Measurements from ENCODE around the gene HSF4.
"Not testable (repeated sequence)": the region's sequence is repeated elsewhere in the genome, so short reads cannot be mapped to it uniquely, and the experiment has no call there.

Gene HSF4, protein sequence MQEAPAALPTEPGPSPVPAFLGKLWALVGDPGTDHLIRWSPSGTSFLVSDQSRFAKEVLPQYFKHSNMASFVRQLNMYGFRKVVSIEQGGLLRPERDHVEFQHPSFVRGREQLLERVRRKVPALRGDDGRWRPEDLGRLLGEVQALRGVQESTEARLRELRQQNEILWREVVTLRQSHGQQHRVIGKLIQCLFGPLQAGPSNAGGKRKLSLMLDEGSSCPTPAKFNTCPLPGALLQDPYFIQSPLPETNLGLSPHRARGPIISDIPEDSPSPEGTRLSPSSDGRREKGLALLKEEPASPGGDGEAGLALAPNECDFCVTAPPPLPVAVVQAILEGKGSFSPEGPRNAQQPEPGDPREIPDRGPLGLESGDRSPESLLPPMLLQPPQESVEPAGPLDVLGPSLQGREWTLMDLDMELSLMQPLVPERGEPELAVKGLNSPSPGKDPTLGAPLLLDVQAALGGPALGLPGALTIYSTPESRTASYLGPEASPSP

DNA sequence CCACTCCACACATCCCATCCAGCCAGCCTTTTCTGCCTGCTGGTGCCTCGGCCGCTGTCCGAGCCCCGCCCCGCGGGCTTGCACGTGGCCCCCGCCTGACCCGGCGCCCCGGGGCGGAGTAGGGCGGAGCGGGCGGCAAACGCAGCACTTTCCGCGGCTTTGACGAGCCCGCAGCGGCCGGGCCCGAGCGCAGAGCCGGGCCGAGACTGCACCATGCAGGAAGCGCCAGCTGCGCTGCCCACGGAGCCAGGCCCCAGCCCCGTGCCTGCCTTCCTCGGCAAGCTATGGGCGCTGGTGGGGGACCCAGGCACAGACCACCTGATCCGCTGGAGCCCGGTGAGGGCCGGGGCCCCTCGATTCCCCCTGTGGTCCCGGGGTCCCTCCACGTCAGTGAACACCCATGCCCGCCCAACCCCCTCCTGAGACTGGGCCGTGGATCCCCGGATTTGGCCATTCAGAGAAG is at the start of gene HSF4:
Gene HSF4 (plus strand): TSS at position 147 of the 463 bp plus-strand sequence. CDS start 67 bp downstream, at position 214.
- DNase-seq (ENCODE audit: low read depth), result no peak

DNA sequence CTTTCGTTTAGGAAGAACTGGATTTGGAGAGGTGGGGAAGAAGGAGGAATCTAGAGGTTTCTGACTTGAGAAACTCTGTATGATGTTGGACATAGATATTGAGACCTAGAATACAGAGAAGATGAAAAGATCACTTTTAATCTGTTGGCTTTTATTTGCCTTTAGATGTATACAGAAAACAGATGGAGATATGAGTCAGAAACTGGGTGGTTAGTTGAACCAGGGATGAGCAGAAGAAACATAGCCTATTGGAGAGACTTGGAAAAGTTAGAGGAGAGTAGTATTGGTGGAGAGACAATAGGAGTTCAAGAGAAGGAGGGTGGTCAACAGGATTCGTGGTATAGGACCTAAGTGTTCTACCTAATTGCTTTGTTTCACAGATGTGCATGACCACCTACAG is 49.8 kb upstream of the HSF4 start:
- no peak for DNase-seq (ENCODE audit: low read depth)

DNA sequence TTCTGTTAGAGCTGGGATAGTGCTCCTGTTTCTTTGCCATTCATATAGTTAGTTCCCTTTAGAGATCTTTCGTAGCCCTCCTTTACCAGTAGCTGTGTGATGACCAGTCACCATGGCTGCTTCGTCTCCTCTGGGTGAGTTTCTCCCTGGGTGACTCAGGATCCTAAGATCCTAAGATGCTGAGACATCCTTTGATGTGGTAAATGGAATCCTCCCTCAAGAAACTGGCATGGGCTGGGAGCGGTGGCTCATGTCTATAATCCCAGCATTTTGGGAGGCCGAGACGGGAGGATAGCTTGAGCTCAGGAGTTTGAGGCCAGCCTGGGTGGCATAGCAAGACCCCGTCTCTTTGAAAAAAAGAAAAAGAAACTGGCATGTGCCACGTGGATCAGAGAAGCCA is 48.9 kb upstream of the HSF4 start:
- DNase-seq (ENCODE audit: low read depth), result no peak

DNA sequence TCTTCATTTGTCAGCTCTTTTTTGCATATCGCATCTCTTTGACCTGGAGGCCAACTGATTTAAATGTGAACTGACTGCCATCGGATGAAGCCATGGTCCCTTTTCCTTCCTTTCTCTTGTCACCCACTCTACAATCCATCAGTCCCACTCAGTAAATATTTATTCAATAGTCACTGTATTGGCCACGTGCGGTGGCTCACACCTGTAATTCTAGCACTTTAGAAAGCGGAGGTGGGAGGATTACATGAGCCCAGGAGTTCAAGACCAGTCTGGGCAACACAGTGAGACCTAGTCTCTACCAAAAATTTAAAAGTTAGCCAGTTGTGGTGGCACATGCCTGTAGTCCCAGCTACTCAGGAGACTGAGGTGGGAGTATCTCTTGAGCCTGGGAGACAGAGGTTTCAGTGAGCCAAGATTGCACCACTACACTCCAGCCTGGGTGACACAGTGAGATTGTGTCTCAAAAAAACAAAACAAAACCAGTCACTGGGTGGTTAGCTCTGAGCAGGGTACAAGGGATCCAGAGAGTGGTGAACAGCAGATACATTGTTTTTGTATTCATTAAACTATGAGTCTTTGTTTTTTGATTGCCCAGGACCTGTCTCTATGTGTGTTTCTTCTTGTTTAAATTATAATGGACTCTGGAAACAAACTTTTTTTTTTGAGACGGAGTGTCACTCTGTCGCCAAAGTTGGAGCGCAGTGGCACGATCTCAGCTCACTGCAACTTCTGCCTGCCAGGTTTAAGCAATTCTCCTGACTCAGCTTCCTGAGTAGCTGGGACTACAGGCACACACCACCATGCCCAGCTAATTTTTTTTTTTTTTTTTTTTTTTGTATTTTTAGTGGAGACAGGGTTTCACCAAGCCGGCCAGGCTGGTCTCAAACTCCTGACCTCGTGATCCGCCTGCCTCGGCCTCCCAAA is 47.9 kb upstream of the HSF4 start:
- no peak for DNase-seq (ENCODE audit: low read depth)

DNA sequence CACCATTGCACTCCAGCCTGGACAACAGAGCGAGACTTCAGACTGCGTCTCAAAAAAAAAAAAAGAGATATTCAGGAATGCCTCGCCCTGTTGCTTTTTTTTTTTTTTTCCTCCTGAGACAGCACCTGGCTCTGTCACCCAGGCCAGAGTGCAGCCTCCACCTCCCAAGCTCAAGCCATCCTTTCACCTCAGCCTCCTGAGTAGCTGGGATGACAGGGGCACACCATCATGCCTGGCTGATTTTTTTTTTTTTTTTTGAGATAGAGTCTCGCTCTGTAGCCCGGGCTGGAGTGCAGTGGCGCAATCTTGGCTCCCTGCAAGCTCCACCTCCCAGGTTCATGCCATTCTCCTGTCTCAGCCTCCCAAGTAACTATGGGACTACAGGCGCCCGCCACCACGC is 46.8 kb upstream of the HSF4 start:
- no peak for DNase-seq (ENCODE audit: low read depth)

DNA sequence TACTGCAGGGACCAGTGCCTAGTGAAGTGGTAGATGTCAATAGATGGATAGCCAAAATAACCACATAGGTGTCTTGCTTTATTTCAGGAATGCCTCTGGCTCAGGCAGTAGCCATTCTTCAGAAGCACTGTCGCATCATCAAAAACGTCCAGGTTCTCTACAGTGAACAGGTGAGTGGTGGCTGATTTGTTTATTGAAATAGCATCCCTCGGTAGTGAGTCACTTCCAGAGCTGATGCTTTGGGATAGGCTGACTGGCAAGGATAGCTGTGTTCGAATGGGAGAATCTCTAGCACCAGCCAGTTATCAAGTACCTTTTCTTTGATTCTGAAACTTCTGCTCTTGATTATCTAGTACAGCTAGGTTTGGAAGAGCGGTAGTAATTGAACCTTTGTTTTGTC is 44.5 kb upstream of the HSF4 start:
- DNase-seq (ENCODE audit: low read depth), result no peak

DNA sequence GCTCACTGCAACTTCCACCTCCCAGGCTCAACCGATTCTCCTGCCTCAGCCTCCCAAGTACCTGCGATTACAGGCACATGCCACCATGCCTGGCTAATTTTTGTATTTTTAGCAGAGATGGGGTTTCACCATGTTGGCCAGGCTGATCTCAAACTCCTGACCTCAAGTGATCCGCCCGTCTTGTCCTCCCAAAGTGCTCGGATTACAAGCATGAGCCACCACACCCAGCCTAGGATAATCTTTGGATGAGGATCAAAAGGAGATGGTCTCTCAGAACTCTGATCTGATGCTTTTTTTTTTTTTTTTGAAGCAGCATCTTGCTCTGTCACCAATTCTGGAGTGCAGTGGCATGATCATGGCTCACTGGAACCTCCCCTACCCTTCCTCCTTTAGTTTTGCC is 41.7 kb upstream of the HSF4 start:
- not testable (repeated sequence) for DNase-seq (ENCODE audit: low read depth)

DNA sequence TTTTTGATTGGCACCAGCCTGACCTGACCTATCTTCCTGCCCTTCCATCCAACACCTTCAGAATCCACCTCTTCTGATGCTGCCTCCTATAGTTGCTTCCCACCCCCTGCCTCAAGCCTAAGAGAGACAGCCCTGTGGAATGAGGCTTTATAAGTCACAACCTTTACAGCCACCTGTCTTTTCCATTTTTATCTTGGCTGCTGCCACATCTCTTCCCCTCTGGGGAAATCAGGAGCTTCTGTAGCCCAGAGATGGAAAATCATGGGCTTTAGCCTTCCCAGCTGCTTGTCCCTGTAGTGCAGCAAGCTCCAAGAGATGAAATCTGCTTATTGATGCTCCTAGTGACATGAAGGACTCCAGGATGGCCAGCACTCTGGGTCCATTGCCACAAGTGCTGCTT is 36.1 kb upstream of the HSF4 start:
- no peak for DNase-seq (ENCODE audit: low read depth)

DNA sequence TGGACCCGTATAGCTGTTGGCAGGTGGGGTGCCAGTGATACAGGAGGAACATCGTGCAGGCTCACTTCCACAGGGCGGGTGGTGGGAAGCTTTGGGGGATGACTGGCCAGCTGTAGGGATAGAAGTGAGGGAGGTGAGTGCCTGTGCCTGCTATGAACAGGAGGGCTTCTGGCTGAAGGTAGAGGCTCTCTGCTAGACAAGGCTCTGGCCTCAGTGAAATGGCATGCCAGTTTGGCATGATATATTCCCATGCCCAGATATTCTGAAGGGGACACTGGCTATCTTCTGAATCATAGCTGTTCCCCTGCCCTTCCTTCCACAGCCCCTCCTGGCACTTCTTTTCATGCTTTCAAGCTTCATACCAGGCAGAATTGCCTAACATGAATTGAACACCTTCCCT is 35.7 kb upstream of the HSF4 start:
- no peak for DNase-seq (ENCODE audit: low read depth)

DNA sequence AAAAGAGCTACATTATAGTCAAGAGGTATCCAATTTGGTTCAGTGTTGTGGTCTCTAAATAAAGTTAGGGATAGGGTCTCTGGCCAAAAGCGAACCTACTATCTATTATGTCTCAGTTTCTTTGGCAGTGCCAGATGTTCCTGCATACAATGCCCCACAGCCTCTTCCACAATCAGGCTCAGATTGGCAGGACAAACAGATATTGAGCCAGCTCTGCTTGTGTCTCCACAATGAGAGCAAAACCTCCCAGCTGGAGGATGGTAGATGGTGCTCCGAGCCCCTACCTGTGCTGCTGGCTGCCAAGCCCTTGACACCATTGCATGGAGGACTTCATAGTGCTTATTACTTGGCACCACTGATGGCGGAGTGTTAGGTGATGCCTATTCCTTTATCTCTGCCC is 35.1 kb upstream of the HSF4 start:
- no peak for DNase-seq (ENCODE audit: low read depth)

DNA sequence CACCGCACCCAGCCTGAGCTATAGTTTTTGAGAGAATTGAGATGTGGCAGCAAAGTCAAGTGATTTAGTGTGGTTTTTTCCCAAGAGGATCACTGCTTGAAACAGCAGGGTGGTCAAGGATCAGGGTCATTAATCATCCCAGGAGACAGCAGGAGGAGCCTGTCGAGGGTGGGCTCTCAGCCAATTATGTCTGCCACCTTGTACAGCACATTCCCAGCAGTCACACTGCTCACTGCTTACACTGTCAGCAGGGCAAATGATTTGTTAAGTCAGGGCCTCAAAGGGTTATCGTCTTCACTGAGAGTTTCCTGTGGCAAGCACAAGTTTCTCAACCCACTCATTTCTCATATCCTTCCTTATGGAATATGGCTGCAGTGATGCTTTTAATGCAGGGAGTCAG is 26.9 kb upstream of the HSF4 start:
- no peak for DNase-seq (ENCODE audit: low read depth)

DNA sequence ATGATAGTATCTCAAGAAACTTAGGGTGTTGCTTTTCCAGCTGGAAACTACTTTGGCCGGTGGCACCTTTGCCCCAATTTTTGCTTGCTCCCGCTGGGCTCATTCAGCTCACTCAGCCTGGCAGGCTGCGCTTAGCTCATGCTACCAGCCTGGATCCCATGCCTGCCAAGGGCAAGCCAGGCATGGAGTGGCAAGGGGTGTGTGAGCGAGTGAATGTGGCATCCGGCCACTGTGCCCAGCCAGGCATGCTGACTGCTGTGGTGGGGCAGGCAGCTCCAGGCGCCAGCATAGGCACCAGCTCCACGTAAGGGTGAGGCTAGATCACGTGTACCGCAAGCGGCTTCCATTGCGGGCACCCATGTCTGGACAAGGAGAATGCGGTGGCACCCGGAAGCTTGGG is 23.2 kb upstream of the HSF4 start:
- no peak for DNase-seq (ENCODE audit: low read depth)

DNA sequence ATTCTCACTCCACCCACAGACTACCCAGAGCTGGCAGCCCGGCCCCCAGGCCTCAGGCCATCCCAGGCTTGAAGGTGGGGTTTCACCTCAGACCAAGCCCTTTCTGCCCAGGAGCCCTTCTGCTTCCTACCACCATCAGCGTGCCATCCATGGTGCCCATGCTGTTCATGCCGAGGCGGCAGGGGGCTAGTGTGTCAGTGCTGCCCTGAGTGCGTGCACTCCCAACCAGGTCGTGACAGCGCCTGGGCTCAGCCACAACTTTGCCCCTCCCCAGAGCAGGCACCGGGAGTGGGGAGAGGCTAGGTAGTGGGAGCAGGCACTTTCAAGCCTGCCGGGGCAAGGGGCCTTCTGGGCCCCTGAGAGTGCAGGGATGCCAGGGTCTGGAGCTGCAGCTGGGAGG is 22.2 kb upstream of the HSF4 start:
- no peak for DNase-seq (ENCODE audit: low read depth)

DNA sequence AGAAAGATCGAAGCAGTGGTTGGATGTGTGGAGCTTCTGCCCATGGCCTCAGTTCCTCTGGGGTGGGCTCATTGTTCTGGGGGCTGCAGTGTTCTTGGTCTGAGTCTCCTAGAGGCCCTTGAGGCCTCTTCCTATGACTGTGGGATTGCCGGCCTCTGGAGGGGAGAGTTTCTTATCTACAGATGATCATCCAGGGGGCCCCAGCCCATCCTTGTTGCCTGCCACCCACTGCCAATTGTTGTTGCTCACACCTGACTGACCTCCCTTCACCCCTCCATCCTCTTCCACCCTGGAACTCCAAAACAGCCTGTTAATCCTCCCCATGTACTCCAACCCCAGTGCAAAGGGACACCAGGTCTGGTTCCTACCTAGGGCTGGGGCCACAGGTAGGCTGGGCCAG is 19.6 kb upstream of the HSF4 start:
- DNase-seq (ENCODE audit: low read depth), result no peak

DNA sequence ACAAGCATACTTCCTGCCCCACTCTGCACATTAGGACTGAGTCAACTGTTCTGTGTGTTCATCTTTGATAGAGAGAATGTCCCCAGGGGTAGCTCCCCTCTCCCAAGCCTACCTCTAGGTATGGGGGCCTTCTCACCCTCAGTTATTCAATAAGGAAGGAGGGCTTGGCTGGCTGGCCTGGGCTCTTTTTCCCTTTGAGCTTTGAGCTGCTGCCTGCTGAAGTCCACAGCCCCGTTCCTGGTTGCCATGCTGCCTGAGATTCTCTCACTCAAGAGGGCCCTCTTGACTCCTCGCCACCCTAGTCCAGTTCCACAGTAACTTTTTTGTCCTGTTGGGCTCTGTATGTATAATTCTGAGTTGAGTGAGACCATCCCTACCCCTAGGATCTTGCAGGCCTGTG is 18.8 kb upstream of the HSF4 start:
- DNase-seq (ENCODE audit: low read depth), result no peak

DNA sequence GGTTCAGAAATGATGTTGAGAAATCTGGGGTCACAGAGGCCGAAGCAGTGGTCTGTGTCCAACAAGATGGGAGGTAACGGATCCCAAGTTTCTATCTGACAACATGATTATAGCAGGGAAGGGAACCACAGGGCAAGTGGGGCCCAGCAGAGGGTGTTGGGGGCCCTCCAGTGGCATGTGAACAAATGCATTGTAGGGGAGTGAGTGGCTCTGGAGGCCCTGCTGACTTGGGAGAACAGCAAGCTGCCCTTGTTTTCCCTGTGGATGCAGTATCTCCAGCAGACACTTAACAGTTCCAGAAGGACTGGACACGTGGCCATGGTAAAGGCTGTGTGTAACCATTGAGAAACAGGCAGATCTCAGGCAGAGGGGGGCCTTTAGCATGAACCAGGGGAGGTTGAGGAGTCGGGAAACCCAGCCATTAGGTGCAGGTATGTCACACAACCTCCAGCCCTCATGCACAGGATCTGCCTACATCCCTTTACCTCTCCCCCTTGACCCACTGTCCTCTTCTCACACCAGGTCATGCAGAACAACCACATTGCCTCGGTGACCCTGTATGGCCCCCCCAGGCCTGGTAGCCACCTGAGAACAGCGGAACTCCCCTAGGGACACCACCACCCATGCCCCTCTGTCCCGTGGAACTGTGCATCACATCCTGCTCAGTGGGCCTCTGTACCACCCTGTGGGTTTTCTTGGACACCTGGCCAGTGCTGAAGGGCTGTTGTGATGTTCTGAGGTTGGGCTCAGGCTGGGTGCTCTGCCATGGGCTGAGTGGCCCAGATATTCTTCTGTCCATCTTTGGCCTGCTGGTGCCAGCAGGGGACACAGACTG is 17.8 kb upstream of the HSF4 start:
- no peak for DNase-seq (ENCODE audit: low read depth)

DNA sequence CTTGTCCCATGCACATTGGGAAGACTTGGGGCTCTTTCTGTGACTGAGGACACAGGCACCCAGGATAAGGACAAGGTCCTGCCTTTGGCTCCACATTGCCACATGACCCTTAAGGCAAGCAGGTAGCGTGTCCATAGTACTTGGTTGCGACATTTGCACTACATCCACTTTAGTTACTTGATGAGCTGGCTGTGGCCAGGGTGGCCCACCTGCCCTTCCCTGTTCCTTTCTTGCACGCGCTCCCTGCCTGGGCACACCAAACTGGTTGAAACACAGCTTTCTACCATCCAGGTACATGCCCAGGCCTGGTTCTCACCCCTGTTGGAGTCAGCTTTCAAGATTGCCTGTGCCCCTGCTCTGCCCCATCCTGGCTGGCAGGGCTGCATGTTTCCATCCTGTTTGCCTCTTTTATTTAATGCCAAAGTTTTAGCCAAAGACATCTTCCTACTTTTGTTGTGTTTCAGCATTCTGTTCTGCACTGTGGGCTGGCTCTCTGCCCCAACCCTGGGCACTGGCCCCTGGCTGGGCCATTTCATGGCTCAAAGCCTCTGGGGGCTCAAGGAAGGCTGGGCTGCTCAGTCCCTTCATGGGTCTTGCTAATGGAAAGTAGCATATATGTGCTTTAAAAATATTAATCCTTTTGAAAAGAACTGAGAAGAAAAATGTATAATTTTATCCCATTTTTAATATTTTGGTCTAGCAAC is 17.0 kb upstream of the HSF4 start:
- no peak for DNase-seq (ENCODE audit: low read depth)

DNA sequence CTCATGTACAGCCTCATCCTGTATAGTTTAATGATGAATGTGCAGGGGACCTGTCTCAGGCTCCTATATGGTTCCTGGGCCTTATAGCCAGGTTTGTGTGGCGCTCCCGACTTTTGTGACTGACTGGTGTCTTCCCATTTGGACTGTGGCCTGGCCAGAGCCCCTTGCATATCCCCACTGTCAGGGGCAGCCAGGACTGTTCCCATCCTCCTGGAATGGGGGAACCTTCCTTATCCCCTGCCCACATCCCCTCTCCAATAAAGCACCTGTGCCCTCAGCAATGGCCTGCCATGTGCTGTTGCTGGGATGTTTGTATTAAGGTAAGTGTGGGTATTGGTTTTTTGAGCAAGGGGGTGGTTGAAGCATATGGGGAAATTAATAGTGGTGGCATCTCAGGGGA is 16.3 kb upstream of the HSF4 start:
- no peak for DNase-seq (ENCODE audit: low read depth)

DNA sequence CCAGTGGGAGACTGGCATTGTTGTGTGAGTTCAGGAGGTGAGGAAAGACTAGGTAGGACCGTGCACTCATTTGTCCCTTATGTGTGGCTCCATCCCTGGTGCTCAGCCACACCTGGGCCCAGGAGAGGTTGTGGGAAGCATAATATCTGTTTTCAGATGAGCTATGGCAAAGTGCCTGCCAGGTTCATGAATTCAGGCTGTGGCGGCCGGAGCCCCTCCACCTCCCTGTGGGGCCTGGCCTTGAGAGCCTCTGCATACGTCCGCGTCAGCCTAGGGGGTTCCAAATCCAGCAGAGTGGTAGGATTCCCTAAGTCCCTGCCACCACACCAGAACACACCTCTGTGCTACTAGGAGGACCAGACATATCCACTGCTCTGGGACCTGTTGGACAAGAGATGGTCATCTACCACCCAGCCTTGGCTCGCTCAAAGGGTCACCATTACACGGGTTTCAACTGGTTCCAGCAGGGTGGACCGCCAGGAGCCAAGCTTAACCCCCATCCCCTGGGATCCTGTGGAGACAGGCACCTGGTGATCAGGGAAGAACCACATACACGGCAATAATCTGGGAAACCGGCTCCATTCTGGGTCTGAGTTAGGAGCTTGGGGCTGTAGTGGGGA is 15.8 kb upstream of the HSF4 start:
- DNase-seq (ENCODE audit: low read depth), result no peak

DNA sequence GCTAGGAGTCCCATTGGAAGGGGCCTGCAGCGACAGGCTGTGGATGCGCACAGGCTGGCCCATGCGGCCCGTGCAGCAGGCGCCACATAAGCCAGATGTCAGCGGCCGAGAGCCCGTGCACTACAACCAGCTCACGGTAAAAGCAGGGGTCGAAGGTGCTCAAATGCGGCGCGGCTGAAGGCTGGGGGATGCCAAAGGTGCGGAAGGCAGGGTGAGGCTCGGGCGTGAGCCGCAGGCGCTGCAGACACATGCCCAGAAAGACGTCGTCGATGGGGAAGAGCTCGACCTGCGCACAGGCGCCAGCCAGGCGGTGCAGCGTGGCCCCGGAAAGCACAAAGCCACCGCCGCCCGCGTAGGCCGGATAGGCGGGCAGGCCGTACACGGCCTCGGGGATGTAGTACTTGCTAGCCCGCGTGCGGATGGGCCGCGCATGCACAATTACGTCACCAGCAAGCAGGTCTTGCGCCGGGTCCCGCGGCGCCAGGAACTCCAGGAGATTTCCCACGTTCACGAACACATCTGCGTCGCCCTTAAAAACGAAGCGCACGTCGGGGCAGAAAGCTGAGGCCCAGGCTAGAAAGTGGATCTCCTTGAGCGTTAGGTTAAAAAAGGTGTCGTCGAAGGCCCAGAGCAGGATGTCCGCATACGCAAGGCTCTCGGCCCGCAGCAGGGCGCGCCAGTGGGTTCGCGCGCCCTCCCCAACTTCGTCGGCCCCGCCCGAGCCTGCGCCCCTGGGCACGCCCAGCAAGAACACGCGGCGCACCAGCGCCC is 15.1 kb upstream of the HSF4 start:
- DNase-seq (ENCODE audit: low read depth), result no peak
